A549 (cell line): ENCODE data around the gene NUDCD2.
"Not testable (repeated sequence)": the region's sequence is repeated elsewhere in the genome, so short reads cannot be mapped to it uniquely, and the experiment has no call there.

Experiments
- KDM5A ChIP-seq: fragments of 200-600 bp; sonication (generic); IDR thresholded peaks from 2 replicates; pipeline ENCODE4 v1.6.1; 2016; ENCODE audit warnings: antibody characterized with exemption, mild to moderate bottlenecking
- MAX ChIP-seq: IDR thresholded peaks from 2 replicates; pipeline ENCODE4 v1.6.1; 2012
- MAZ ChIP-seq: fragments of 150-350 bp; IDR thresholded peaks from 2 replicates; pipeline ENCODE4 v1.6.1; 2014; ENCODE audit warnings: antibody characterized with exemption, low read depth, low read length, borderline replicate concordance
- POLR2A ChIP-seq: IDR thresholded peaks from 2 replicates; pipeline ENCODE4 v1.6.1; 2012; ENCODE audit warnings: mild to moderate bottlenecking, low read length
- RAD21 ChIP-seq, 2 experiments: fragments of >200 bp in 1 of 2; sonication (Bioruptor Twin) in 1 of 2; formaldehyde crosslinking in 1 of 2; IDR thresholded peaks in 1 of 2; conservative IDR thresholded peaks in 1 of 2; 2 replicates in 1 of 2; 3 replicates in 1 of 2; pipeline ENCODE4 v1.6.1; 2012 to 2018; ENCODE audit warnings: inconsistent platforms in 1 of 2
- SMC3 ChIP-seq: fragments of >200 bp; sonication (Bioruptor Twin); formaldehyde crosslinking; IDR thresholded peaks from 3 replicates; pipeline ENCODE4 v1.6.1; 2018; ENCODE audit warnings: inconsistent platforms
- USF2 ChIP-seq: fragments of 450-650 bp; IDR thresholded peaks from 2 replicates; pipeline ENCODE4 v1.6.1; 2014; ENCODE audit warnings: antibody characterized with exemption
- TF ChIP-seq, protein P1 (sequence below): fragments of 200-600 bp; sonication (generic); IDR thresholded peaks from 2 replicates; pipeline ENCODE4 v1.6.1; 2016; ENCODE audit warnings: antibody characterized with exemption, mild to moderate bottlenecking, moderate library complexity
- TF ChIP-seq, protein P2 (sequence below): fragments of >200 bp; sonication (Bioruptor Twin); formaldehyde crosslinking; IDR thresholded peaks from 3 replicates; pipeline ENCODE4 v1.5.1; 2016

DNA sequence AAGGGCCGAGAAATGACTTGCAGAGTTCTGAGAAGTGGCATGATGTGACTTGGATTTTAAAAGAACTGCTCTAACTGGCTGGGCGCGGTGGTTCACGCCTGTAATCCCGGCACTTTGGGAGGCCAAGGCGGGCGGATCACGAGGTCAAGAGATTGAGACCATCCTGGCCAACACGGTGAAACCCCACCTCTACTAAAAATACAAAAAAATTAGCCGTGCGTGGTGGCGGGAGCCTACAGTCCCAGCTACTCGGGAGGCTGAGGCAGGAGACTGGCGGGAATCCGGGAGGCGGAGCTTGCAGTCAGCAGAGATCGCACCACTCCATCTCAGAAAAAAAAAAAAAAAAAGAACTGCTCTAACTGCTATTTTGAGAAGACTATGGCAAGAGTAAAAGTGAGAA is 4.5 kb downstream of the NUDCD2 start:
- TF ChIP-seq, protein P1, sequence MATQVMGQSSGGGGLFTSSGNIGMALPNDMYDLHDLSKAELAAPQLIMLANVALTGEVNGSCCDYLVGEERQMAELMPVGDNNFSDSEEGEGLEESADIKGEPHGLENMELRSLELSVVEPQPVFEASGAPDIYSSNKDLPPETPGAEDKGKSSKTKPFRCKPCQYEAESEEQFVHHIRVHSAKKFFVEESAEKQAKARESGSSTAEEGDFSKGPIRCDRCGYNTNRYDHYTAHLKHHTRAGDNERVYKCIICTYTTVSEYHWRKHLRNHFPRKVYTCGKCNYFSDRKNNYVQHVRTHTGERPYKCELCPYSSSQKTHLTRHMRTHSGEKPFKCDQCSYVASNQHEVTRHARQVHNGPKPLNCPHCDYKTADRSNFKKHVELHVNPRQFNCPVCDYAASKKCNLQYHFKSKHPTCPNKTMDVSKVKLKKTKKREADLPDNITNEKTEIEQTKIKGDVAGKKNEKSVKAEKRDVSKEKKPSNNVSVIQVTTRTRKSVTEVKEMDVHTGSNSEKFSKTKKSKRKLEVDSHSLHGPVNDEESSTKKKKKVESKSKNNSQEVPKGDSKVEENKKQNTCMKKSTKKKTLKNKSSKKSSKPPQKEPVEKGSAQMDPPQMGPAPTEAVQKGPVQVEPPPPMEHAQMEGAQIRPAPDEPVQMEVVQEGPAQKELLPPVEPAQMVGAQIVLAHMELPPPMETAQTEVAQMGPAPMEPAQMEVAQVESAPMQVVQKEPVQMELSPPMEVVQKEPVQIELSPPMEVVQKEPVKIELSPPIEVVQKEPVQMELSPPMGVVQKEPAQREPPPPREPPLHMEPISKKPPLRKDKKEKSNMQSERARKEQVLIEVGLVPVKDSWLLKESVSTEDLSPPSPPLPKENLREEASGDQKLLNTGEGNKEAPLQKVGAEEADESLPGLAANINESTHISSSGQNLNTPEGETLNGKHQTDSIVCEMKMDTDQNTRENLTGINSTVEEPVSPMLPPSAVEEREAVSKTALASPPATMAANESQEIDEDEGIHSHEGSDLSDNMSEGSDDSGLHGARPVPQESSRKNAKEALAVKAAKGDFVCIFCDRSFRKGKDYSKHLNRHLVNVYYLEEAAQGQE, result not testable (repeated sequence)
- not testable (repeated sequence) for TF ChIP-seq SMC3; KDM5A; USF2; POLR2A; RAD21 (conservative IDR thresholded peaks at IDR 0.05 in 1 of 2, IDR thresholded peaks at IDR 0.05 in 1 of 2); MAX; MAZ
- TF ChIP-seq, protein P2, sequence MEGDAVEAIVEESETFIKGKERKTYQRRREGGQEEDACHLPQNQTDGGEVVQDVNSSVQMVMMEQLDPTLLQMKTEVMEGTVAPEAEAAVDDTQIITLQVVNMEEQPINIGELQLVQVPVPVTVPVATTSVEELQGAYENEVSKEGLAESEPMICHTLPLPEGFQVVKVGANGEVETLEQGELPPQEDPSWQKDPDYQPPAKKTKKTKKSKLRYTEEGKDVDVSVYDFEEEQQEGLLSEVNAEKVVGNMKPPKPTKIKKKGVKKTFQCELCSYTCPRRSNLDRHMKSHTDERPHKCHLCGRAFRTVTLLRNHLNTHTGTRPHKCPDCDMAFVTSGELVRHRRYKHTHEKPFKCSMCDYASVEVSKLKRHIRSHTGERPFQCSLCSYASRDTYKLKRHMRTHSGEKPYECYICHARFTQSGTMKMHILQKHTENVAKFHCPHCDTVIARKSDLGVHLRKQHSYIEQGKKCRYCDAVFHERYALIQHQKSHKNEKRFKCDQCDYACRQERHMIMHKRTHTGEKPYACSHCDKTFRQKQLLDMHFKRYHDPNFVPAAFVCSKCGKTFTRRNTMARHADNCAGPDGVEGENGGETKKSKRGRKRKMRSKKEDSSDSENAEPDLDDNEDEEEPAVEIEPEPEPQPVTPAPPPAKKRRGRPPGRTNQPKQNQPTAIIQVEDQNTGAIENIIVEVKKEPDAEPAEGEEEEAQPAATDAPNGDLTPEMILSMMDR, result not testable (repeated sequence)
